Stimulated activated CD8-positive, alpha-beta memory T cell treated with anti-CD3 and anti-CD28 coated beads, Interleukin-12 subunit alpha, Interleukin-12 subunit beta, amount 100 ng/mL, for 1 hour (primary cell): ENCODE results near the gene ARL5A.
"Not testable (repeated sequence)": the region's sequence is repeated elsewhere in the genome, so short reads cannot be mapped to it uniquely, and the experiment has no call there.

Experiments
- DNase-seq: peaks from one replicate; pipeline ENCODE4 v3.0.0-alpha.2; 2020; ENCODE audit warnings: low read depth

ARL5A gene, protein sequence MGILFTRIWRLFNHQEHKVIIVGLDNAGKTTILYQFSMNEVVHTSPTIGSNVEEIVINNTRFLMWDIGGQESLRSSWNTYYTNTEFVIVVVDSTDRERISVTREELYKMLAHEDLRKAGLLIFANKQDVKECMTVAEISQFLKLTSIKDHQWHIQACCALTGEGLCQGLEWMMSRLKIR

DNA sequence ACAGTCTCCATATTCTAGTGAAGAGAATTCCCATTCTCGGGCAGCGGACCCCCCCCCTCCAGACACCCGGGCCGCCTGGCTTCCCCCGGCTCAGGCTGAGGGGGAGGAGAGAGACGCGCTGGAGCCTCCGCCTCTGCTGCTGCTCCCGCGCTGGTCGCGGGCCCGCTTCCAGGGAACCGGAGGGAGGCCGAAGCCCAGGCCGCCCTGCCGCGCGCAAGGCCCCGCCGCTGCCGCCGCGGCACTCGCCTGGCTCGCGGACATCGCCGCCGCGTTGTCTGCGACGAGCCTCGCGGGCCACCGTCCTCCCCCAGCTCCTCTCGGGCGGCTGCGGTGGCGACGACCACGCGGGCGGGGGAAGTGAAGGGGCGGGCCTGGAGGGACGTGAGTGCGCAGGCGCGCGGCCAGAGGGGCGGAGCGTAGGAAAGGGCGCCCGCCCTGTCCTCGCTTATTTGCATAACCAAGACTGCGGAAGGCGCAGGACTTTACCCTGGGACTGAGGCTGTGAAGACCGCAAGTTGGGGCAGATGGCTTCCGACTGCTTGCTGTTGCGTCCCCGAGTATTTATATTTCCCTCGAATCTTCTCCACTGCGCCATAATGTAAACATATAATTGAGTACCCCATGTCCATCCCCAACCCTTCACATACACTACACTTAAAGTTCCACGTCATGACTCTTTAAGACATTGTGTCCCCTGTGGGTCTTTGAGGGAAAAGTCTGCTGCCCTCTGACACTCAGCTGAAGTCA lies at the start of gene ARL5A:
TSS of gene ARL5A (minus strand) at position 279 of the 747 bp plus-strand sequence. CDS start at position 34, 245 bp downstream.
- DNase-seq, result peak; percentile 92

DNA sequence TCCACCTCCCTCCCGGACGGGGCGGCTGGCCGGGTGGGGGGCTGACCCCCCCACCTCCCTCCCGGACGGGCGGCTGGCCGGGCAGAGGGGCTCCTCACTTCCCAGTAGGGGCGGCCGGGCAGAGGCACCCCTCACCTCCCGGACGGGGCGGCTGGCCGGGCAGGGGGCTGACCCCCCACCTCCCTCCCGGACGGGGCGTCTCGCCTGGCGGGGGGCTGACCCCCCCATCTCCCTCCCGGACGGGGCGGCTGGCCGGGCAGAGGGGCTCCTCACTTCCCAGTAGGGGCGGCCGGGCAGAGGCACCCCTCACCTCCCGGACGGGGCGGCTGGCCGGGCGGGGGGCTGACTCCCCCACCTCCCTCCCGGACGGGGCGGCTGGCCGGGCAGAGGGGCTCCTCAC lies 47.4 kb upstream of the ARL5A start:
- not testable (repeated sequence) for DNase-seq

DNA sequence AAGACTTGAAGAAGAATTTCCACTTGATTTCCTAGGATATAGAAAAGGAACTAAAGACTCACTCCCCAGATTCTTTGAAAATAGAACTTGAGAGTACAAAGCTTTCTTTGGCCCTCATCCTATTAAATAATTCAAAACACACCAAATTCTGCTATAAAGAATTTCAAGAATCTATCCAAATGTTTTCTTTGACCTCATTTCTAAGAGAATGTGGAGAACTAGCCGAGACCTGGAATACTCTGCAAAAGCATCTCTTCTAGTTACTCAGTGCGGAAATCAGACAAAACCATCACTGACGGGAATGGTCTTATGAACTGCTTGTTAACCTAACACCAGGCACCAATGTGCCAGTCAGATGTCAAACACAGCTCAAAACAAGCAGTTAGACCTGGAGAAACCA lies 44.2 kb upstream of the ARL5A start:
- DNase-seq, result no peak

DNA sequence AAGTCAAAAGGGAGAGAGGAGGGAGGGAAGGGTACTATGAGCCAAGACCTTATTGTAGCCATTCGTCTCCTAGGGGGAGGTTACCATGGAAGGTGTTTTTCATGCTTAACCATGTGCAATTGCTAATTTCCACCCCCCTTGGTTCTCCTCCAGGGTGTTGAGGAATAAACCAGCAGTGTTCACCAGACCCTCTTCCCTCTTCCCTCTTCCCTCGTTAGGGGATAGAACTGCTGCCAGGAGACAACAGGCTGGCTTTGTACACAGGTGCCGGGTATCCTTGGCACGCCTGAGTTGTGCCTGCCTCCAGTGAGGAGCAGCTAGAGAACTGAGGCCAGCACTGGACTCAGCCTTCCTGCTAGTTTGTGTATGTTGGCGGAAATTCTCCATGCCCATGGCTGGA lies 41.1 kb upstream of the ARL5A start:
- no peak for DNase-seq

DNA sequence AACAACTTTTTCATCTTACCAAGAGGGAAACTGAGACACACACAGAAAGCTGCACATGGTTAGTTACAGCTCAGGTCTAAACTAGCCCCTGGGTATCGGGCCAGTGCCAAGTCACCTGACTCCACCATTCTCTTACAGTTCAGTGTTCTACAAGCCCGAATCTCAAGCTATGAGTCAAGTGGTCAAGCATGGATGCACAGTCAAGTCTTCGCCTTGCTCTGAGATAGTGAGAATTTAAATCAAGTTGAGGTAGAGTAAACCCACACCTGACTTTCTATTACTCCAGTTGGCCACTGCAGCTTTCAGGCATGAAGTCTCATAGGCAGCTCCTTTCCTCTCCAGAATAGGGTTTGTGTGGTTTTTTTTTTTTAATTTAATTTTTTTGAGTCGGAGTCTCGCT lies 34.5 kb upstream of the ARL5A start:
- no peak for DNase-seq

DNA sequence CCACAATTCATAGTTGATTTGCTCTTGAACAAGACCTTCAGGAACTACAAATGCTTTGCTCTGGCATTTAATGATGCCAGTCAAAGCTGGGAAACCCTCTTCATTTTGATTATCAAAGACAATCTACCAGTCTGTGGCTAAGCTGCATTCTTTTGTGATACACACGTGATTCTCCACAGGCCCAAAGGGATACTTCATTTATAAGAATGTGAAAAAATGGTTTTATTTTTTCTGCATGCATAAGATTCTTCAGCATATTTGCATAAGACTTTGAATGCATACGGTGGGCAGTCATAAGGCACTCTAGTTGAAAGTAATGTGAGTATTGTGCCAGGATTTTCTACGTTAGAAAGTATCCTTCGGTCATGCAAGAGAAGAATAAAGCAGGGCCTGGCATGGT lies 33.0 kb upstream of the ARL5A start:
- DNase-seq, result no peak

DNA sequence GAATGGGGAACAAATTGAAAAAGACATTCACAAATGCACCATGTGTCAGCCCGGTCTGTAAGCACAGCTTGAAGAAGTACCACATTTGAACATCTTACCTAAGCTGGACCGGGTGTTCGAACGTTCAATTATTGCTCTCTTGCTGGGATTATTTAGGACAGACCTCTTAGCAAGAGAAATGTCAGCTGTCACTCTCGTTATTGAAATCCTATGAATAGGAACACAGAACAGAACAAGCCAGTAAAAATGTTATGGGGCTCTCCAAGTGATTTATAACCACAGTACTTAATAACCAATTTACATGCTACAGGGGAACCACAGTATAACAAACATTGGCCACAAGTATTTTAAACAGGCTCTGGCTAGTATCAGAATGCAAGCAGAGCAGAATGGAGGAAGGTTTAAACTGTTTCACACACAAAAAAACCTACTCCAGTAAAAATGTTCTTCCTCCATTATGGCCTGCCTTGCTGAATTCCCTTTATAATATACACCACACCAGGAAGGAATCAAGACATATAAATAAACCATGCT lies 32.5 kb upstream of the ARL5A start:
- DNase-seq, result no peak

DNA sequence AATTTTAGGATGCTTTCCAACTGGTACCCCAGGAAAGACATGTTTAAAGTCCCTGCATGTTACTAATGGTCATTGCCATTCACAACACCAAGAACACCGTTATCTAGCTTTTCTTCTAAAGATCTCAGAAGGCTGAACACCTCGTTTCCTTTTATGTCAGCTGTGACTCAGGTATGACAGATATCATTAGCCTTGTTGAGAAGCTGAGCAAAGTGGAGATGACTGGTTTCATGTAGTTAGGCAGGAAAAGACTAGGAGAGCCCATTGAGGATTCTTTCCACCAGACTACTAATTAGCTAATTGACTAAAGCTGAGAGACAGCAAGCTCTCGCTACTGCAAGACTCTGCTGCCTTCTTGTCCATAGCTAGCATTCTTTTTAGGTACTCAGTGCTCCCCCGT lies 32.0 kb upstream of the ARL5A start:
- DNase-seq, result no peak

DNA sequence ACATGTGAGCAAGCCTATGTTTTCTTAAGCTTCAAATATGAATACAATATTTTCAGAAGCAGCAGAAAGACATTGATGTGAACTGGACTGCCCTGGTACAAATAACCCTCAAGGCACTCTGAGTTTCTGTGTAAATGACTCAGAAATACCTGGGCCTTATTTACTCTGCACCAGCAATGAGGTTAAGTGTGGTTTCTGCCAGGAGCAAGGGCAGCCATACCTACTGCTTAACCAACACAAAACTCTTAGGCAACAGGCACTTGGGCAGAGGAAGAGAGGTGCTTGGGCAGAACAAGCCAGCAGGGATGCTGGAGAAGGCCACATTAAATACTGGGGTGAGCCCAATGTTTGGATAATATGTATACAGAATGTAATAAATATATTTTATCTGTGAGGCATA lies 29.4 kb upstream of the ARL5A start:
- DNase-seq, result no peak

DNA sequence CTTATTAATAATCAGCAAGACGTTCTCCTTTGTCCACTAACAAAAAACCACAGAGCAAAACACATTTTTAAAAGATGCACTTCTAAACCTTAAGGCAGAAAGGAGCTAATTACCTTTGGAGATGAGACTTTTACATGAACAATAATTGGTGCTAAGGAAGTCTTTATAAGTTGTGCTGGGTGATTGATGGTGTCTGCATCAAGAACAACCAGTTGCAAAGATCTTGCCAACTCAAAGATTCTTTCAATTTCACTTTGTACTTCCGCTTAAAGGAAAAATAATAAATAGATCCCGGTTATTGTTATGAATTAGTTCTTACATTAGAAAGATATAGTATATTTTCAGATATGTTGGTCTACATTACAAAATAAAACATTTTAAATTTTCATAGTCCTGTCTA lies 26.9 kb upstream of the ARL5A start:
- no peak for DNase-seq

DNA sequence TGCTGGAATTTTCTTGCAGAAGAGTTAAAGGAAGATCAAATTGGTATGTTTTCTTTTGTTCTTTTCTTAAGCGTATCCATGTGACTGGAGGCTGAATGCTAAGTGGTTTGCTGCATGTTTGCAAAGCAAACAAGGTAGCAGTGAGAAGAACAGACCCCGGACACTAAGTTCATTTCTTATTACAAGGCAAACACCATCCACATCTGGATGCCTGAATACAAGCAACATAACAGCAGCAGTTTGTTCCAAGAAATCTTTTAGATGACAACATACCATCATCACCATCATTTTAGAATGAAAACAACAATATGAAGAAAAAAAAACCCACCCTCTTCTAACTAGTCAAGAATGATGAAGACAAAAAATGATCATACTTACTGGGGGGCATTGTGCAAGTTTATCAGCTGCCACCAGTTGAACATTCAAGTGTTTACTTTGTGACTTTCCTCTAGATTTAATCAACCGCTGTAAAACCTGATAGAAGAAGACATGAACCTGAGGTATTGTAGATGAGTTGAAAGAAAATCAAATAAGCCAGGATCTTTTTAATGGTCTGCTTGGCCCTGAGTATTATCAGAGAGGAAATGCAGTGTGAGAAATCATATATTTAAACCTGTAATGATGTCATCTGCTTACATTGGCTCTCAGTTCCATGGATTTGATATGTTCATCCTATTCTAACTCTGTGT lies 25.0 kb upstream of the ARL5A start:
- DNase-seq, result no peak

DNA sequence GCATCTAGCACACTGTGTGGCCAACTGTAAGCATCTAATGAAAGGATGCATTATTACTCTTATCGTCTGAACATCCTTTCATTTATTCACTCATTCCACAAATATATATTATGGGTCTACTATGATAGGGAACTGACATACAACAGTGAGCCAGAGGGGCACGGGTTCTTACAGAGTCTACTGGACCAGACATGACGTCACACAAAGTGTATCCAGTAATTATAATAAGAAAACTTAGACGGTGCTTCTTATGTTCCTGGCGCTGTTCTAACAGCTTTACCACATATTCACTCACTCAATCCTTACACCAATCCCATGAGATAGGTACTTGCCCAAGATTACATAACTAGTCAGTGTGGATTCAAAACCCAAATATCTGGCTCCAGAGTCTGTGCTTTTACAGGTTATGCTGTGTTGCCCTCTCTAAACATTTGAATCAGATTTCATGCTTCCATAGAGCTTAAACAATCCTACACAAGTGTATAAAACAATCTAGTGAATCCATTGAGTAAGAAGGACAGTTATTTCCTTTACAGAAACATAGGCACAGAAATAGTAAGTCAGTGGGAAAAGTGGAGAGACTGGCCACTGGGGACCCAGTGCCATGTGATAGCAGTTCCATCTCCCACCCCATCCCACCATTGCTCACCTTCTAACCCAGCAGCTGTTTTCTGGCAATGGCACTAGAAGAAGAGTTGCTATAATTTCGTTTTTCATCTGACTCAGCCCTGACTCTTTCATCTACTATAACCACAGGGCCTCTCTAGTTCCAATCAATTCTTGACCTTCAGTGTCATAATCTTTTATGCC lies 24.2 kb upstream of the ARL5A start:
- no peak for DNase-seq

DNA sequence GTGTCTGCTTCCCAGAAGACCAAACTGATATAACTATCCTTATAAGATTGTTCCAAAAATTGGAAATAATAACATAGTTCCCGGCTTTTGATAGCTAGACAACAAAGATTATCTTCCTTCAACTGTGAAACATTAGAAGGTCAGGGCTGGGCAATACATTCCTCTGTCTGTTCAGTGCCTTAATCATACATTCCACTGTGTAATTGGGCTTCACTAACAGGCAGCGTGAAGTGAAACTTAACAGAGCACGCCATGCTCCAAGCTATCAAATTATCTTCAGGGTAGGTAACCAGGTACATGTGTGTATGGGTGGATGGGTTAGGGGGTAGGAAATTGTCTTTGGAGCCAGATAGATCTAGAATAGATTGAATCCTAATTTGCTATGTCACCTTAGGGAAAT lies 23.5 kb upstream of the ARL5A start:
- DNase-seq, result no peak

DNA sequence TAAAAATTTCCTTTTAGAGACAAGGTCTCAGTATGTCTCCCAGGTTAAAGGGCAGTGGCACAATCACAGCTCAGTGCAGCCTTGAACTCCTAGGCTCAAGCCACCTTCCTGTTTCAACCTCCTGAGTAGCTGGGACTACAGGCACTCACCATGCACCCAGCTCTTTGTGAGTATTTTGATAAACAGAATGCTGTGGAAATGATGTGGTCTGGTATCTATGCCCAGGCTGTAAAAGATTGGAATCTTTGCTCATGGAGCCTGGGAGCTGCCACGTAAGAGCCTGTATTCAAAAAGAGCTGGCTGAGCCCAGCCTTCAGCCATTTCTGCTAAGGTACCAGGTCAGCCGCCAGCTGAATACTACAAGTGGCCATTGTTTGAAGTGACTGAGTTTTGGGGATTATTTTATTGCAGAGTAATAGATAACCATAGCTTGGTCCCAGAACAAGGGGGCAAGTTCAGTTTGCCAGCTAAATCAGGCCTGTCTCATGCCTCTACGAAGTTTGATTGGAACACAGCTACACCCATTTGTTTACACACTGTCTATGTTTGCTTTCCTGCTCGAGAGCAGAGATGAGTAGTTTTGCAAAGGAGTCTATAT lies 21.3 kb upstream of the ARL5A start:
- DNase-seq, result no peak

DNA sequence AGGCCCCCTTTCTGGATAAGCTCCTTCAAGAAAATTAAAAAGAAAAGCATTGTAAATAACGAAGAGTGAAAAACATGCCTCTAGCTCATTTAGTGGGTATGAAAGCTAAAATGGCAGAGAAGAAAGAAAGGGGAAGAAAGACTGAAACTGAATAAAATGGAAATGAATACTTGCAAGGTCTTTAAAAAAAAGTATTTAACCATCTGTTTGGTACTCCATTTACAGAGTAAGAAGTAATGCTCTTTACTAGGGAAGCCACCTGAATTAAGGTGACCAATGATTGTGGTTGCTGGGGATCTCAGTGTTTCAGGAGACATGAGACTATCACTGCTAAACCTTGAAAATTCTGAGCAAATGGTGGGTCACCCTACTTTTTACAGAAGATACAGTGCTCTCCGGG lies 17.7 kb upstream of the ARL5A start:
- no peak for DNase-seq

DNA sequence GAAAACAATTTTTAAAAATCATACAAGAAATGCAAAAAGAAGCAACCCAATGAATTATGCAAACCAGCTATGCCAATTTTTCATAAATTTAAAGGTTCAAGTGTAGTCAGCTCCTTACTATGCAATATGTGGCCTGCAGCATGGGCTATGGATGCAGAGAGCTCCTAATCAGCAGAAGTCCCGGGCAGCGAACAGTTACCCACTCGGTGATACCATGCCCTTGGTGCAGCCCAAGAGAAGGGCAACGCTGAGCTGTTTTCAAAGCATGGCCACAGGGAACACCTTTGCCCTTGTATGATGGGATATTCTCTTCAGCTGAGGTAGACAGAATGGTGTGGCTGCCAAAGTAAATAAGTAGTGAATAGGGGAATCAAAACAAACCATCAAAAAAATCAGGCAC lies 17.3 kb upstream of the ARL5A start:
- DNase-seq, result no peak

DNA sequence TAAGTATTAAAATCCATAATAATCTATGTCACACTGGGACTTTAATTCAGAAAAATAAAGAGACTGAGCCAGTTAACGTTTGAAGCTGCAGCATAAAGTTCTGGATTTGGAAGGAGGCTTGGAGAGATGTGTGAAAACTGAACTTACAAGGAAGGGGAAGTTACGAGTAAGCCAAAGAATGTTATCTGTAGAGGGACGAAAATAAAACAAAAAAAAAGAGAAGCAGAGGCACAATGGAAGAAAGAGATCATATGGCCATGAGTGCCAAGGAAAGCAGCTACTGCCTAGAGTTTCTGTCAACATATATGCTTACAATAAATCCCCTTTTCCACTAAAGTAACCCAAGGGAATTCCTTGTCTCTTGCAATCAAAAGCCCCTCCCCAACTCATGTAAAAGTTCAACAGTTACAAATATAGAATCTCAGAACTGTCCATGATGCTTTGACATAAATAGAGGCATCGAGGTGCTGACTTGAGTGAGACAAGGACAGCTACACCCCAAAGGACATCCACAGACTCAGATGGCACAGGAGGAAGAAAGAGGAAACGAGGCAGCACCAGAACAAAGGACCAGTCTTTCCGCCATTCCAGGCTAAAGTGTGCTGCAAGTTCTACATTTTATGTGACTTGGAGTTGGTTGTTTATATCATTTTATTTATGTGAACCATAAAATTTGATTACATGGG lies 16.1 kb upstream of the ARL5A start:
- no peak for DNase-seq

DNA sequence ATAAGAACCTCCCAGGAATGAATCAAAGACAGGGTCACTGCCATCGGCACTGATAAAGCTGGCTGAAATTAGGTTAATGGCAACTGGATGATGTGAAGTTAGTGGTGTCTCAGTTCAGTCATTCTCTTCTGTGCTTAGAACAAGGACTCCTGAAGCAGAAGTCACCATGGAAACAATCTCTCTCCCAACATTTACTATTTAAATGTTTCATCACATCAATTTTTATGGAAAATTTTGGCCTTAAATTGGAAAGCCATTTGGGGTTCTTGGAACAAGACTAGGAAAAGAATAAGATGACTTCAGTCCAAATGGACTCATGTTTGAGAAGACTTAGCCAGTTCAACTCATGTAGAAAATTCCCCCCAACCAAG lies 15.5 kb upstream of the ARL5A start:
- no peak for DNase-seq

DNA sequence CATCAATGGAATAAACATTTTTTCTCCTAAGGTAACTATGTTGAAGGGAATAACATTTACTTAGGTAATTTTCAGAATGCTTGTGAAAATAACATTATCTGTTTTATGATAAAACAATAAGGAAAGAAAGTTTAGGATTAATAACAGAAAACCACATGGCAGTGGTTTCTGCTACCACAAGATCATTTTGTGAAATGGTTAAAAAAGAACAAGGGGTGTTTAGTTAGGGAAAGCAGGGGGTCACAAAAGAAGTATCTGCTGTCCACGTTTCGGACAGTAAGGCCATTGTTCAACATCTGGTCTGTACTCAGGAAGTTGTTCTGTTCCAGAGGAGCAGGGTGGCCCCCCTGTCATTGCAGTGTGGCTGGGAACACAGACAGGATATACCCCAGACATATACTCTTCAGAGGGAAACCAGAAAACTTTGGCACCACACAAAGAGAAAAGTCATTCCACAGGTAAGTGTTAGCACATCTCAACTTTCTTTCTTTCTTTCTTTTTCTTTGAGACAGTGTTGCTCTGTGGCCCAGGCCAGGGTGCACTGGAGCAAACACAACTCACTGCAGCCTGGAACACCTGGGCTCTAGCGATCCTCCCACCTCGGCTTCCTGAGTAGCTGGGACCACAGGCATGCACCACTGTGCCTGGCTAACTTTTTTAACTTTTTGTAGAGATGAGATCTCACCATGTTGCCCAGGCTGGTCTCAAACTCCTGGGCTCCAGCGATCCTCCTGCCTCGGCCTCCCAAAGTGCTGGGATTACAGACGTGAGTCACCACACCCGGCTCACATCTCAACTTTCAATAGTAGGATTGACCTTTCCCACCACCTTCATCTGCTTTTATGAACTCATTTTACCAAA lies 14.8 kb upstream of the ARL5A start:
- DNase-seq, result no peak

DNA sequence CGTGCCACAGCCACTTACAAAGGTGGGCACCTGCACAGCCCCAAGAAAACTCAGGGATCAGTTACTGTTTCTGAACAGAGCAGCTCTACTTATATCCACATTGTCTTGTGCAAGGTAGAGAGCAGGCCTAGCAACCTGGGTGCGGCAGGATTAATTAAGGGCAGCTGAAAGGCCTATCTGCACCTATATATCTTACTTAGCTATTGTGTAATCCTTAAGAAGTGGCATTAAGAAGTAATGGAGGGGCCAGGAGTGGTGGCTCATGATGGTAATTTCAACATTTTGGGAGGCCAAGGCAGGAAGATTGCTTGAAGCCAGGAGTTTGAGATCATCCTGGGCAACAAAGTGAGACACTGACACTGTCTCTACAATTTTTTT lies 12.8 kb upstream of the ARL5A start:
- DNase-seq, result no peak
